H1 (cell line): ENCODE data around the gene NEK9. TPM values are rescaled to one million over a fixed set of nuclear protein-coding genes. Genes with fewer than 3 reads are reported as not detected.

Experiments
- CTCF ChIA-PET: fragments of 300-600 bp; sonication (Branson Sonifier 250); formaldehyde crosslinking; loops from one replicate; lab custom pipeline; 2021; ENCODE audit not compliant: partially characterized antibody; lab: Charles Lee
- POLR2A ChIA-PET: fragments of 300-600 bp; sonication (Branson Sonifier 250); formaldehyde crosslinking; loops from one replicate; lab custom pipeline; 2021; ENCODE audit warnings: inconsistent platforms; ENCODE audit not compliant: partially characterized antibody; lab: Charles Lee
- DNase-seq, 2 experiments: peaks; one replicate each; pipeline versions ENCODE4 v3.0.0 to v3.0.0-alpha.2; 2010 to 2022; ENCODE audit warnings: low spot score in 2 of 2, low read depth in 1 of 2, mixed read lengths in 1 of 2
- FAIRE-seq: peaks from 2 replicates; lab custom pipeline; 2011; peaks lifted over from hg19 to GRCh38; lab: Jason Lieb, UNC
- H2AFZ ChIP-seq: 2 replicates; pipeline ENCODE4 v1.8.1; 2012; ENCODE audit warnings: low read length, inconsistent platforms
- H2AK5ac ChIP-seq: 2 replicates; pipeline ENCODE4 v1.6.1; 2013; ENCODE audit warnings: low read depth, low read length
- H2BK120ac ChIP-seq: replicated peaks from 2 replicates; pipeline ENCODE3; 2013; ENCODE audit warnings: low read depth, low read length, inconsistent platforms
- H2BK12ac ChIP-seq: 2 replicates; pipeline ENCODE4 v1.6.1; 2013; ENCODE audit warnings: low read depth, low read length
- H2BK15ac ChIP-seq: 2 replicates; pipeline ENCODE4 v1.6.1; 2013; ENCODE audit warnings: low read length
- H2BK20ac ChIP-seq: 2 replicates; pipeline ENCODE4 v1.6.1; 2013; ENCODE audit warnings: low read length
- H2BK5ac ChIP-seq: 2 replicates; pipeline ENCODE4 v1.6.1; 2013; ENCODE audit warnings: low read depth, low read length
- H3K14ac ChIP-seq: 2 replicates; pipeline ENCODE4 v1.6.1; 2013; ENCODE audit warnings: inconsistent platforms; ENCODE audit not compliant: insufficient read length
- H3K18ac ChIP-seq: 2 replicates; pipeline ENCODE4 v1.6.1; 2013; ENCODE audit warnings: low read length; ENCODE audit errors: extremely low read depth
- H3K23ac ChIP-seq: 2 replicates; pipeline ENCODE4 v1.6.1; 2013; ENCODE audit warnings: inconsistent platforms; ENCODE audit not compliant: insufficient read length
- H3K23me2 ChIP-seq: 2 replicates; pipeline ENCODE4 v1.6.1; 2013; ENCODE audit warnings: low read depth, low read length
- H3K27ac ChIP-seq: 2 replicates; pipeline ENCODE4 v1.6.1; 2011; ENCODE audit warnings: low read depth, low read length, inconsistent platforms
- H3K27me3 ChIP-seq, 4 experiments: replicated peaks in 1 of 4; 1 replicate in 1 of 4; 2 replicates in 3 of 4; pipeline versions ENCODE4 v1.6.1 to v1.8.1; 2011 to 2013; ENCODE audit warnings: low read length in 3 of 4, mild to moderate bottlenecking in 3 of 4, inconsistent platforms in 2 of 4, mixed read lengths in 2 of 4, moderate library complexity in 1 of 4; ENCODE audit not compliant: control insufficient read depth in 3 of 4, insufficient read depth in 3 of 4; ENCODE audit errors: extremely low read depth in 1 of 4
- H3K36me3 ChIP-seq, 4 experiments: 2 replicates each; pipeline versions ENCODE4 v1.6.1 to v1.8.1; 2011 to 2013; ENCODE audit warnings: mild to moderate bottlenecking in 4 of 4, low read length in 3 of 4, moderate library complexity in 2 of 4, control low read depth in 1 of 4, inconsistent platforms in 1 of 4; ENCODE audit not compliant: insufficient read depth in 4 of 4, control insufficient read depth in 2 of 4
- H3K4ac ChIP-seq: replicated peaks from 2 replicates; pipeline ENCODE3; 2013; ENCODE audit warnings: low read length, low read depth, mixed read lengths, inconsistent platforms; ENCODE audit not compliant: insufficient read length
- H3K4me1 ChIP-seq, 4 experiments: replicated peaks in 1 of 4; 1 replicate in 1 of 4; 2 replicates in 3 of 4; pipeline versions ENCODE4 v1.6.1 to v1.8.1; 2011 to 2013; ENCODE audit warnings: low read length in 3 of 4, inconsistent platforms in 2 of 4, mixed read lengths in 1 of 4; ENCODE audit not compliant: insufficient read depth in 4 of 4, control insufficient read depth in 3 of 4
- H3K4me2 ChIP-seq, 2 experiments: 2 replicates each; pipeline versions ENCODE4 v1.6.1 to v1.8.1; 2011 to 2013; ENCODE audit warnings: low read depth in 2 of 2, low read length in 2 of 2, control low read depth in 1 of 2, inconsistent platforms in 1 of 2, mild to moderate bottlenecking in 1 of 2; ENCODE audit not compliant: insufficient read depth in 1 of 2
- H3K4me3 ChIP-seq, 4 experiments: fragments of 200-600, 300-600 bp in 1 of 4; sonication (generic), shearing (Covaris generic), sonication (Bioruptor Twin) in 1 of 4; 2 replicates each; pipeline versions ENCODE4 v1.5.1 to v1.8.1; 2011 to 2016; ENCODE audit warnings: low read length in 4 of 4, low read depth in 3 of 4, control low read depth in 2 of 4, inconsistent platforms in 2 of 4, mild to moderate bottlenecking in 2 of 4, mixed read lengths in 1 of 4, moderate library complexity in 1 of 4; ENCODE audit not compliant: insufficient read depth in 2 of 4; ENCODE audit errors: extremely low read depth in 1 of 4
- H3K56ac ChIP-seq: replicated peaks from 2 replicates; pipeline ENCODE3; 2013; ENCODE audit warnings: low read depth, mild to moderate bottlenecking, mixed read lengths, low read length, inconsistent platforms; ENCODE audit not compliant: insufficient read length
- H3K79me1 ChIP-seq: 2 replicates; pipeline ENCODE4 v1.6.1; 2013; ENCODE audit warnings: low read depth, low read length, control low read depth
- H3K79me2 ChIP-seq, 2 experiments: 2 replicates each; pipeline versions ENCODE4 v1.6.1 to v1.8.1; 2012 to 2013; ENCODE audit warnings: low read length in 2 of 2, mild to moderate bottlenecking in 2 of 2, inconsistent platforms in 1 of 2; ENCODE audit not compliant: insufficient read depth in 2 of 2, control insufficient read depth in 1 of 2
- H3K9ac ChIP-seq, 4 experiments: replicated peaks in 1 of 4; 1 replicate in 1 of 4; 2 replicates in 3 of 4; pipeline versions ENCODE4 v1.6.1 to v1.8.1; 2011 to 2013; ENCODE audit warnings: low read depth in 3 of 4, low read length in 3 of 4, control low read depth in 2 of 4, mild to moderate bottlenecking in 2 of 4, moderate library complexity in 2 of 4, inconsistent platforms in 1 of 4; ENCODE audit errors: extremely low read depth in 1 of 4
- H3K9me3 ChIP-seq, 2 experiments: 2 replicates each; pipeline versions ENCODE4 v1.6.1 to v1.8.1; 2012 to 2013; ENCODE audit warnings: mild to moderate bottlenecking in 2 of 2, moderate library complexity in 2 of 2, control low read depth in 1 of 2, inconsistent platforms in 1 of 2, low read depth in 1 of 2, low read length in 1 of 2, mixed read lengths in 1 of 2; ENCODE audit not compliant: insufficient read depth in 2 of 2
- H4K20me1 ChIP-seq, 2 experiments: replicated peaks in 1 of 2; 2 replicates each; pipeline versions ENCODE3 to v1.8.1; 2011 to 2013; ENCODE audit warnings: inconsistent platforms in 2 of 2, low read length in 2 of 2, mild to moderate bottlenecking in 1 of 2; ENCODE audit not compliant: insufficient read depth in 2 of 2, control insufficient read depth in 1 of 2
- H4K5ac ChIP-seq: 2 replicates; pipeline ENCODE4 v1.6.1; 2013; ENCODE audit warnings: low read length, low read depth, mixed read lengths, inconsistent platforms; ENCODE audit not compliant: insufficient read length
- H4K8ac ChIP-seq: 2 replicates; pipeline ENCODE4 v1.8.0; 2013; ENCODE audit warnings: mild to moderate bottlenecking, moderate library complexity, low read length, inconsistent platforms; ENCODE audit not compliant: insufficient read depth; ENCODE audit errors: extremely low read depth
- H4K91ac ChIP-seq: replicated peaks from 2 replicates; pipeline ENCODE3; 2013; ENCODE audit warnings: low read length, mixed read lengths, inconsistent platforms; ENCODE audit not compliant: insufficient read length
- JUND ChIP-seq: IDR thresholded peaks from 2 replicates; pipeline ENCODE4 v1.6.1; 2011; ENCODE audit warnings: mild to moderate bottlenecking, improper control_type of control experiment, low read length
- RAD21 ChIP-seq, 2 experiments: IDR thresholded peaks in 1 of 2; conservative IDR thresholded peaks in 1 of 2; 2 replicates each; pipeline ENCODE4 v1.6.1; 2011; ENCODE audit warnings: low read depth in 2 of 2, low read length in 2 of 2, improper control_type of control experiment in 1 of 2, inconsistent platforms in 1 of 2, mild to moderate bottlenecking in 1 of 2, moderate library complexity in 1 of 2
- WGBS, 2 experiments: shearing (Covaris generic) in 1 of 2; methylation state at CpG; one replicate each; pipeline versions ENCODE4 v1.1.6 to v1.1.7; 2013 to 2015; ENCODE audit warnings: low lambda C conversion rate in 2 of 2, mixed read lengths in 2 of 2, inconsistent platforms in 1 of 2, low coverage in 1 of 2, missing lambda C conversion rate in 1 of 2; ENCODE audit not compliant: insufficient replicate concordance in 2 of 2, insufficient coverage in 1 of 2, insufficient read length in 1 of 2; ENCODE audit errors: extremely low coverage in 1 of 2, missing lambda C conversion rate in 1 of 2; 5-methylcytosine and 5-hydroxymethylcytosine counted together
- polyA plus RNA-seq, 7 experiments: library from polyadenylated mRNA; depleted of rRNA in 3 of 7; stranded (reverse) in 5 of 7; unstranded in 2 of 7; fragments of >200 nt in 5 of 7; fragments of 200-250 nt in 2 of 7; gene quantifications; 1 replicate in 5 of 7; 2 replicates in 1 of 7; 4 replicates in 1 of 7; pipeline versions ENCODE4 v1.2.1 to v1.2.3, GENCODE V29; 2011 to 2013; ENCODE audit warnings: missing spikeins in 2 of 7, mixed read lengths in 2 of 7
- total RNA-seq: library from RNA; stranded (reverse); fragmentation: NEBNext Ultra II Directional; extraction: Animal tissue kit (Norgen Biotek cat#: 25700); gene quantifications from 2 replicates; pipeline ENCODE4 v1.2.1, GENCODE V29; 2021
- TF ChIP-seq, protein P1 (sequence below), 3 experiments: IDR thresholded peaks; 1 replicate in 2 of 3; 2 replicates in 1 of 3; pipeline versions ENCODE4 v1.5.1 to v1.6.1; 2011; ENCODE audit warnings: low read length in 3 of 3, mild to moderate bottlenecking in 3 of 3, inconsistent platforms in 2 of 3, low read depth in 1 of 3, moderate library complexity in 1 of 3; ENCODE audit not compliant: insufficient read depth in 1 of 3; ENCODE audit errors: control extremely low read depth in 1 of 3

Gene NEK9
- total and polyA plus RNA-seq, 2 of the 8 experiments (the other 6 are each of a cell fraction or from before 2014, with no cell fraction given), result 16.0 to 43.6 TPM

- no peaks in the 10 kb centered on the region for H3K9me3 ChIP-seq
- no peak overlapping the region for H3K9ac ChIP-seq
- no peak overlapping the region for H4K5ac ChIP-seq
- H4K8ac ChIP-seq, result no peak overlapping the region
- H4K20me1 ChIP-seq, result peaks cover 3 to 4% of the 10 kb centered on the region in 2 experiments
- no peaks in the 10 kb centered on the region for H3K23me2 ChIP-seq
- no peak overlapping the region for H3K23ac ChIP-seq
- no peak for FAIRE-seq
- H4K91ac ChIP-seq, result no peak overlapping the region
- no peak overlapping the region for H2BK5ac ChIP-seq
- no peaks in the 10 kb centered on the region for H3K27me3 ChIP-seq
- H3K36me3 ChIP-seq, result no peaks in the 10 kb centered on the region; a peak in 1 of 8 replicates
- H2BK20ac ChIP-seq, result no peak overlapping the region
- peaks cover 0 to 3% (median 0%) of the 10 kb centered on the region in 4 experiments; a peak in 1 of 7 replicates for H3K4me1 ChIP-seq
- no peak overlapping the region for H2BK15ac ChIP-seq
- no peak overlapping the region for H3K4me2 ChIP-seq
- H3K18ac ChIP-seq, result no peak overlapping the region
- H3K4ac ChIP-seq, result no peak overlapping the region
- H3K4me3 ChIP-seq, result no peak overlapping the region
- no peak overlapping the region for H2BK120ac ChIP-seq
- H3K79me1 ChIP-seq, result peaks cover 6% of the 10 kb centered on the region; the same call in 1 of the 2 replicates
- H3K56ac ChIP-seq, result no peak overlapping the region
- TF ChIP-seq, protein P1, sequence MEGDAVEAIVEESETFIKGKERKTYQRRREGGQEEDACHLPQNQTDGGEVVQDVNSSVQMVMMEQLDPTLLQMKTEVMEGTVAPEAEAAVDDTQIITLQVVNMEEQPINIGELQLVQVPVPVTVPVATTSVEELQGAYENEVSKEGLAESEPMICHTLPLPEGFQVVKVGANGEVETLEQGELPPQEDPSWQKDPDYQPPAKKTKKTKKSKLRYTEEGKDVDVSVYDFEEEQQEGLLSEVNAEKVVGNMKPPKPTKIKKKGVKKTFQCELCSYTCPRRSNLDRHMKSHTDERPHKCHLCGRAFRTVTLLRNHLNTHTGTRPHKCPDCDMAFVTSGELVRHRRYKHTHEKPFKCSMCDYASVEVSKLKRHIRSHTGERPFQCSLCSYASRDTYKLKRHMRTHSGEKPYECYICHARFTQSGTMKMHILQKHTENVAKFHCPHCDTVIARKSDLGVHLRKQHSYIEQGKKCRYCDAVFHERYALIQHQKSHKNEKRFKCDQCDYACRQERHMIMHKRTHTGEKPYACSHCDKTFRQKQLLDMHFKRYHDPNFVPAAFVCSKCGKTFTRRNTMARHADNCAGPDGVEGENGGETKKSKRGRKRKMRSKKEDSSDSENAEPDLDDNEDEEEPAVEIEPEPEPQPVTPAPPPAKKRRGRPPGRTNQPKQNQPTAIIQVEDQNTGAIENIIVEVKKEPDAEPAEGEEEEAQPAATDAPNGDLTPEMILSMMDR (IDR thresholded peaks at IDR 0.05; ENCODE audit: control extremely low read depth in 1 of 3, insufficient read depth in 1 of 3, low read depth in 1 of 3, low read length in 3 of 3), result peak; percentile 1 to 27 (median 25); a peak in 3 of 4 replicates
- TF ChIP-seq JUND (no peak), RAD21 (IDR thresholded peaks at IDR 0.05 in 1 of 2, conservative IDR thresholded peaks at IDR 0.05 in 1 of 2; ENCODE audit: low read depth in 2 of 2, low read length in 2 of 2) (peak in 1 of 2 experiments; percentile 30; a peak in 2 of 4 replicates)
- no peak overlapping the region for H3K14ac ChIP-seq
- POLR2A ChIA-PET, result no interaction called here
- H2AFZ ChIP-seq, result no peak overlapping the region
- CTCF ChIA-PET, result interaction anchor here (0.7 to 1.5 kb wide), 4 partner anchors 18 to 138 kb away, joined by 3 read pairs; no protein-coding TSS in a partner anchor
- DNase-seq, result no peak
- H2AK5ac ChIP-seq, result no peak overlapping the region
- H2BK12ac ChIP-seq, result no peak overlapping the region
- WGBS, 2 experiments, result 82% methylated on average over 3 of the region's 3 CpGs; no CpG with 5 or more reads in 1 of the 2 experiments
- H3K79me2 ChIP-seq, result peaks cover 5 to 82% of the 10 kb centered on the region in 2 experiments
- no peak overlapping the region for H3K27ac ChIP-seq
Observed at GRCh38 chr14:75162631-75163030, 35.8 kb upstream of the NEK9 start.
